CD14-positive monocyte (primary cell): ENCODE data around the gene RALGAPA2. TPM values are rescaled to one million over a fixed set of nuclear protein-coding genes. Genes with fewer than 3 reads are reported as not detected.

ENCODE experiments used
- DNase-seq, 3 donors: peaks; one replicate each; pipeline ENCODE4 v3.0.0-alpha.2; 2011 to 2022
- H2AFZ ChIP-seq: 2 replicates; pipeline ENCODE4 v1.6.0; 2012; ENCODE audit warnings: mild to moderate bottlenecking, low read depth, low read length, inconsistent platforms; ENCODE audit not compliant: insufficient read depth, poor library complexity, severe bottlenecking
- H3K27ac ChIP-seq, 2 donors: 1 replicate in 1 of 2; 2 replicates in 1 of 2; pipeline ENCODE4 v1.5.1; 2012 to 2013; ENCODE audit warnings: low read length in 2 of 2, control low read depth in 1 of 2, inconsistent platforms in 1 of 2, low read depth in 1 of 2, mild to moderate bottlenecking in 1 of 2
- H3K27me3 ChIP-seq, 2 donors: one replicate each; pipeline versions ENCODE4 v1.6.0 to v1.6.1; 2011 to 2013; ENCODE audit warnings: low read length in 2 of 2; ENCODE audit not compliant: control insufficient read depth in 2 of 2, insufficient read depth in 2 of 2
- H3K36me3 ChIP-seq, 2 donors: replicated peaks in 1 of 2; 1 replicate in 1 of 2; 2 replicates in 1 of 2; pipeline versions ENCODE4 v1.5.1 to v1.6.1; 2012 to 2013; ENCODE audit warnings: low read length in 2 of 2, control low read depth in 1 of 2, inconsistent platforms in 1 of 2, mild to moderate bottlenecking in 1 of 2; ENCODE audit not compliant: insufficient read depth in 2 of 2, control insufficient read depth in 1 of 2
- H3K4me1 ChIP-seq, 2 donors: 1 replicate in 1 of 2; 2 replicates in 1 of 2; pipeline versions ENCODE4 v1.5.1 to v1.6.1; 2012 to 2013; ENCODE audit warnings: low read length in 2 of 2, control low read depth in 1 of 2, inconsistent platforms in 1 of 2, mild to moderate bottlenecking in 1 of 2, moderate library complexity in 1 of 2; ENCODE audit not compliant: insufficient read depth in 2 of 2, control insufficient read depth in 1 of 2
- H3K4me2 ChIP-seq: replicated peaks from 2 replicates; pipeline ENCODE3; 2012; ENCODE audit warnings: low read length, moderate library complexity, mild to moderate bottlenecking; ENCODE audit not compliant: poor library complexity, severe bottlenecking; ENCODE audit errors: extremely low read depth
- H3K4me3 ChIP-seq, 3 experiments: fragments of 200-600 bp in 1 of 3; sonication (generic) in 1 of 3; replicated peaks in 1 of 3; 1 replicate in 2 of 3; 2 replicates in 1 of 3; pipeline ENCODE4 v1.5.1; 2011 to 2013; ENCODE audit warnings: low read length in 3 of 3, mild to moderate bottlenecking in 3 of 3, control low read depth in 2 of 3, low read depth in 2 of 3, inconsistent platforms in 1 of 3, moderate library complexity in 1 of 3
- H3K79me2 ChIP-seq: 2 replicates; pipeline ENCODE4 v1.6.0; 2012; ENCODE audit warnings: mild to moderate bottlenecking, control low read depth, inconsistent platforms, low read length, moderate library complexity; ENCODE audit not compliant: insufficient read depth
- H3K9ac ChIP-seq: 2 replicates; pipeline ENCODE4 v1.6.0; 2017; ENCODE audit warnings: low read length, mild to moderate bottlenecking; ENCODE audit not compliant: insufficient read depth, poor library complexity, severe bottlenecking
- H3K9me3 ChIP-seq, 2 donors: replicated peaks in 1 of 2; 1 replicate in 1 of 2; 2 replicates in 1 of 2; pipeline versions ENCODE4 v1.5.1 to v1.6.1; 2012 to 2013; ENCODE audit warnings: low read length in 2 of 2, control low read depth in 1 of 2; ENCODE audit not compliant: control insufficient read depth in 1 of 2, insufficient read depth in 1 of 2
- H4K20me1 ChIP-seq: 2 replicates; pipeline ENCODE4 v1.6.0; 2012; ENCODE audit warnings: mild to moderate bottlenecking, low read length, control low read depth, moderate library complexity; ENCODE audit not compliant: insufficient read depth
- H3K27ac Mint-ChIP-seq, 7 donors: one replicate each; pipeline ENCODE4 v1.8.0; 2020; ENCODE audit warnings: mild to moderate bottlenecking in 7 of 7, mixed read lengths in 7 of 7, moderate library complexity in 6 of 7, inconsistent platforms in 2 of 7
- H3K27me3 Mint-ChIP-seq, 3 donors: one replicate each; pipeline ENCODE4 v1.8.0; 2021 to 2022; ENCODE audit warnings: low read depth in 3 of 3, mild to moderate bottlenecking in 3 of 3, mixed read lengths in 3 of 3, moderate library complexity in 3 of 3, inconsistent platforms in 1 of 3
- H3K36me3 Mint-ChIP-seq, 2 donors: one replicate each; pipeline ENCODE4 v1.8.0; 2020; ENCODE audit warnings: mixed read lengths in 2 of 2, inconsistent platforms in 1 of 2, mild to moderate bottlenecking in 1 of 2
- H3K4me1 Mint-ChIP-seq: one replicate; pipeline ENCODE4 v1.8.0; 2020; ENCODE audit warnings: mild to moderate bottlenecking, mixed read lengths
- H3K4me3 Mint-ChIP-seq, 2 donors: one replicate each; pipeline ENCODE4 v1.8.0; 2020; ENCODE audit warnings: mild to moderate bottlenecking in 2 of 2, mixed read lengths in 2 of 2, moderate library complexity in 1 of 2
- H3K9me3 Mint-ChIP-seq, 7 donors: one replicate each; pipeline ENCODE4 v1.8.0; 2020 to 2022; ENCODE audit warnings: mixed read lengths in 7 of 7, mild to moderate bottlenecking in 6 of 7, moderate library complexity in 6 of 7, inconsistent platforms in 2 of 7
- WGBS: methylation state at CpG from one replicate; pipeline ENCODE4 v1.1.5; 2013; ENCODE audit warnings: missing lambda C conversion rate; ENCODE audit not compliant: insufficient coverage; 5-methylcytosine and 5-hydroxymethylcytosine counted together
- intact Hi-C, 2 donors: fragments of 100-400 bp; cut with micrococcal nuclease; formaldehyde crosslinking; loops; one replicate each; pipeline versions ENCODE4 v1.15.0 to v1.15.1; 2023
- polyA plus RNA-seq, 3 donors: library from polyadenylated mRNA; depleted of rRNA in 1 of 3; unstranded in 2 of 3; stranded (reverse) in 1 of 3; fragments of 300-500 nt in 2 of 3; fragments of >200 nt in 1 of 3; fragmentation: Illumina TruSeq in 2 of 3; gene quantifications; 1 replicate in 2 of 3; 2 replicates in 1 of 3; pipeline ENCODE4 v1.2.3, GENCODE V29; 2012 to 2021
- TF ChIP-seq, protein P1 (sequence below): fragments of 200-600 bp; IDR thresholded peaks from one replicate; pipeline ENCODE4 v1.8.0; 2022; ENCODE audit warnings: antibody characterized with exemption, mild to moderate bottlenecking

RALGAPA2 gene
- polyA plus RNA-seq, 3 donors: 6.2 to 13.0 (median 8.9) TPM

DNA sequence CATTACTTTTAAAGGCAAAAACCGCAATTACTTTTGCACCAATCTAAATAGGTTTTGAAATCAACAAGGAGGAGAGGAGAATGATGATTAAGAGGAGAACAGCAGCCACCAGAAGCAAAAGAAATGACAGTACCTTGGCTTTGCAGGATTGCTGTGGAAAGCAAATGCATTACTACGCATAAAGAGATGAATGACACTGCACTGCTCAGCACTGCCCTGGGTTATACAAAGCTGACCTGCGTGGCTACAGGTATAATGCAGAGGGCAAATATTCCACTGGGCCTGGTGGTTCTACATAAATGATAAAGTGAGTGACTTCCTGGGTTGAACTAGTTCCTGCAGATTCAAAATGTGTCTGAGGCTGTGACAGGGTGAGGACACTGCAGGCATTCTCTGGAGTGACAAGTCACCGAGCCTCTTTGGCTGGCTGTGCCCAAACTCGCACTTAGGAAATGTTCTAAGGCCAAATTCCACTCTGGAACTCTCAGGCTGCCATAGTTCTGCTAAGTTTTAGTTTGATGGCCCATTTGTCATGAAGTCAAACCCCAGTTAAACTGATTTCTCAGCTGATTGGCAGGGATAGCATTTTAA, 265.9 kb downstream of the RALGAPA2 start:
- no peak overlapping the region for H3K9ac ChIP-seq
- no peaks in the 10 kb centered on the region for H4K20me1 ChIP-seq
- H3K9me3 ChIP-seq: no peaks in the 10 kb centered on the region
- H2AFZ ChIP-seq: no peak overlapping the region
- peaks cover 2 to 13% of the 10 kb centered on the region in 2 donors for H3K36me3 ChIP-seq
- no peak overlapping the region for H3K27ac ChIP-seq
- Mint-ChIP-seq H3K36me3 (peaks cover 11 to 17% of the 10 kb centered on the region in 2 donors), H3K9me3 (no peaks in the 10 kb centered on the region), H3K27ac (peak overlapping the region in 1 of 7 donors; percentile 11), H3K4me3 (no peak overlapping the region), H3K27me3 (peaks cover 0 to 1% (median 1%) of the 10 kb centered on the region in 3 donors), H3K4me1 (peaks cover 38% of the 10 kb centered on the region)
- H3K4me3 ChIP-seq: no peak overlapping the region
- H3K4me2 ChIP-seq: no peak overlapping the region
- H3K27me3 ChIP-seq: no peaks in the 10 kb centered on the region
- WGBS: 88% methylated on average over 3 of the region's 5 CpGs
- TF ChIP-seq, protein P1, sequence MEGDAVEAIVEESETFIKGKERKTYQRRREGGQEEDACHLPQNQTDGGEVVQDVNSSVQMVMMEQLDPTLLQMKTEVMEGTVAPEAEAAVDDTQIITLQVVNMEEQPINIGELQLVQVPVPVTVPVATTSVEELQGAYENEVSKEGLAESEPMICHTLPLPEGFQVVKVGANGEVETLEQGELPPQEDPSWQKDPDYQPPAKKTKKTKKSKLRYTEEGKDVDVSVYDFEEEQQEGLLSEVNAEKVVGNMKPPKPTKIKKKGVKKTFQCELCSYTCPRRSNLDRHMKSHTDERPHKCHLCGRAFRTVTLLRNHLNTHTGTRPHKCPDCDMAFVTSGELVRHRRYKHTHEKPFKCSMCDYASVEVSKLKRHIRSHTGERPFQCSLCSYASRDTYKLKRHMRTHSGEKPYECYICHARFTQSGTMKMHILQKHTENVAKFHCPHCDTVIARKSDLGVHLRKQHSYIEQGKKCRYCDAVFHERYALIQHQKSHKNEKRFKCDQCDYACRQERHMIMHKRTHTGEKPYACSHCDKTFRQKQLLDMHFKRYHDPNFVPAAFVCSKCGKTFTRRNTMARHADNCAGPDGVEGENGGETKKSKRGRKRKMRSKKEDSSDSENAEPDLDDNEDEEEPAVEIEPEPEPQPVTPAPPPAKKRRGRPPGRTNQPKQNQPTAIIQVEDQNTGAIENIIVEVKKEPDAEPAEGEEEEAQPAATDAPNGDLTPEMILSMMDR: no peak
- intact Hi-C loops: no loop called here
- H3K4me1 ChIP-seq: peaks cover 19 to 25% of the 10 kb centered on the region in 2 donors
- no peaks in the 10 kb centered on the region for H3K79me2 ChIP-seq
- no peak for DNase-seq

DNA sequence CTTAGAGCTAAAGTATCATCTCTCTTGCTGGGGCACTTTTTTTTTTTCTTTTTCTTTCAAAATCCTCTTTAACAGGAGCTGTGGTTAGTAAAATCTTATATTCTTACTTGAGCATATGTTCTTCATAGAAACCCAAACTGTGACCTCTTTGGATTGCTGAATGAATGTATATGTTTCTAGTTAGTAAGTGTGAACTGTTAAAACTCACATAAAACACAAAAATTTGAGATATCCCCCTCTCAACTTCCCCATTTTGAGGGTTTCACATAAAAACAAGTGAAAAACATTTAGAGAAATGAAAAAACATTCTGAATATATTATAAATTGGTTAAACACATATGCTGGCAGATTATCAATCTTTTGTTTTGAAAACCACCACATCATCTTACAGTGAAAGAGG, 266.4 kb downstream of the RALGAPA2 start:
- peaks cover 0 to 1% (median 1%) of the 10 kb centered on the region in 3 donors for H3K27me3 Mint-ChIP-seq

More for the DNA sequence above, 266.4 kb downstream of the RALGAPA2 start:
- Histone ChIP-seq H3K36me3 (peaks cover 2 to 18% of the 10 kb centered on the region in 2 donors), H3K4me1 (peaks cover 17 to 19% of the 10 kb centered on the region in 2 donors), H3K79me2 (no peaks in the 10 kb centered on the region), H3K4me2 (no peak overlapping the region), H3K9me3 (no peaks in the 10 kb centered on the region), H2AFZ (no peak overlapping the region), H3K9ac (no peak overlapping the region), H3K27ac (no peak overlapping the region), H3K4me3 (no peak overlapping the region), H3K27me3 (no peaks in the 10 kb centered on the region), H4K20me1 (no peaks in the 10 kb centered on the region)
- H3K9me3 Mint-ChIP-seq: no peaks in the 10 kb centered on the region
- TF ChIP-seq, protein P1: no peak
- peaks cover 15 to 23% of the 10 kb centered on the region in 2 donors for H3K36me3 Mint-ChIP-seq
- DNase-seq: no peak
- H3K4me3 Mint-ChIP-seq: no peak overlapping the region
- H3K4me1 Mint-ChIP-seq: peaks cover 41% of the 10 kb centered on the region
- intact Hi-C loops: no loop called here
- no peak overlapping the region for H3K27ac Mint-ChIP-seq
